ENCODE results near the gene WNK3.

The WNK3 gene

DNA sequence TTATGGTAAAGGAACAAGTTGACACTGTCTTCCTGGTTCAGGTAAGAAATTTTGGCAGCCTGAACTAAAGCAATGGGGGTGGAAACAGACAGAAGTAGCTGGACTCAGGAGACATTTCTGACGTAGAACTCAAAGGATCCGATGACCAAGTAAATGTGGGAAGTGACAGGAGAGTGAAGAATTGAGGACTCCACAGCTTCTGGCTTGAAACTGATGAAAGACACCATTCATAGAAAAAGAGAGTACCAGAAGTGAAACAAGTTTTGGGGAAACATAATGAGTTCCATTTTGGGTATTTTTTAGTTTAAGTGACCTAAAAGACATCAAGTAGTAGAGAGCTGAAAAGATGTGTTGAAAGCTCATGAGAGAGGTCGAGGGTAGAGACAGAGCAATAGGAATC lies 180.5 kb downstream of the WNK3 start:
- FAIRE-seq (no peak), DNase-seq (ENCODE audit: insufficient read length, low spot score) (no peak)
- no peak for TF ChIP-seq POLR2A (IDR thresholded peaks at IDR 0.05; ENCODE audit: low read depth, low read length)
- no peak for TF ChIP-seq PAX5 (IDR thresholded peaks at IDR 0.05; ENCODE audit: insufficient read depth, low read length, severe bottlenecking)
- TF ChIP-seq POLR2AphosphoS5 (IDR thresholded peaks at IDR 0.05; ENCODE audit: low read depth, low read length) = no peak
- no peak for TF ChIP-seq TAF1 (IDR thresholded peaks at IDR 0.05; ENCODE audit: low read depth, low read length)
- TF ChIP-seq SPI1 (IDR thresholded peaks at IDR 0.05; ENCODE audit: low read depth, low read length) = no peak
- no peak for TF ChIP-seq POU2F2 (IDR thresholded peaks at IDR 0.05; ENCODE audit: low read depth, low read length)

DNA sequence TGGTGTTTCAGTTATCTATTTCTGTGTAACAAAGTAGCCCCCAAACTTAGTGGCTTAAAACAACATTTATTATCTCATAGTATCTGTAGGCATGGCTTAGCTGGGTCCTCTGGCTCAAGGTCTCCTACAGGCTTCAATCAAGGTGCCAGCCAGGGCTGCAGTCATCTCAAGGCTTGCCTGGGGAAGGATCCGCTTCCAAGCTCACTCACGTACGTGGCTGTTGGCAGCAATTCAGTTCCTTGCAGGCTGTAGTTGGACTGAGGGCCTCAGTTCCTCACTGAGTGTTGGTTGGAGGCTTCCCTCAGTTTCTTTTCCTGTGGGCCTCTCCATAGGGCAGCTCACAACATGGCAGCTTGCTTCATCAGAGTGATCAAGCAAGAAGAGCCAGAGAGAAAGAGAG lies 184.1 kb downstream of the WNK3 start:
- TF ChIP-seq POLR2AphosphoS5 (IDR thresholded peaks at IDR 0.05; ENCODE audit: low read depth, low read length) (no peak), PAX5 (IDR thresholded peaks at IDR 0.05; ENCODE audit: insufficient read depth, low read length, severe bottlenecking) (no peak), TAF1 (IDR thresholded peaks at IDR 0.05; ENCODE audit: low read depth, low read length) (no peak), SPI1 (IDR thresholded peaks at IDR 0.05; ENCODE audit: low read depth, low read length) (no peak), POLR2A (IDR thresholded peaks at IDR 0.05; ENCODE audit: low read depth, low read length) (no peak), POU2F2 (IDR thresholded peaks at IDR 0.05; ENCODE audit: low read depth, low read length) (no peak)
- DNase-seq (ENCODE audit: insufficient read length, low spot score) (no peak), FAIRE-seq (no peak)

GRCh38 chrX:54172455-54172854 lies 185.4 kb downstream of the WNK3 start:
- no peak for FAIRE-seq
- DNase-seq (ENCODE audit: insufficient read length, low spot score) = no peak
- no peak for TF ChIP-seq TAF1 (IDR thresholded peaks at IDR 0.05; ENCODE audit: low read depth, low read length)
- no peak for TF ChIP-seq POLR2A (IDR thresholded peaks at IDR 0.05; ENCODE audit: low read depth, low read length)

- FAIRE-seq (no peak), DNase-seq (ENCODE audit: insufficient read length, low spot score) (no peak)
- TF ChIP-seq POLR2A (IDR thresholded peaks at IDR 0.05; ENCODE audit: low read depth, low read length) (no peak), POU2F2 (IDR thresholded peaks at IDR 0.05; ENCODE audit: low read depth, low read length) (no peak), PAX5 (IDR thresholded peaks at IDR 0.05; ENCODE audit: insufficient read depth, low read length, severe bottlenecking) (no peak), SPI1 (IDR thresholded peaks at IDR 0.05; ENCODE audit: low read depth, low read length) (no peak), POLR2AphosphoS5 (IDR thresholded peaks at IDR 0.05; ENCODE audit: low read depth, low read length) (no peak)
Observed at GRCh38 chrX:54171527-54172250, 186.2 kb downstream of the WNK3 start.

DNA sequence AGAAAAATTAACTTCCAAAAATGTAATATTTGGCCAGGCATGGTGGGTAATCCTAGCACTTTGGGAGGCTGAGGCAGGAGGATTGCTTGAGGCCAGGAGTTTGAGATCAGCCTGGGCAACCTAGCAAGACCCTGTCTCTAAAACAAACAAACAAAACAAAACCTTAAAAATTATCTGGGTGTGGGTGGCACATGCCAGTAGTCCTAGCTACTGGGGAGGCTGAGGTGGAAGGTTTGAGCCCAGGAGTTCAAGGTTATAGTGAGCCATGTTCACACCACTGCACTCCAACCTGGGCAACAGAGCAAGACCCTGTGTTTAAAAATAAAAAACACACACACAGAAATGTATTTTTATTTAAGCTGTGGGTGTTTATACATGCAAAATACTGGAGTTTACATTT lies 186.8 kb downstream of the WNK3 start:
- TF ChIP-seq POLR2A (IDR thresholded peaks at IDR 0.05; ENCODE audit: low read depth, low read length) (no peak), POU2F2 (IDR thresholded peaks at IDR 0.05; ENCODE audit: low read depth, low read length) (no peak), TAF1 (IDR thresholded peaks at IDR 0.05; ENCODE audit: low read depth, low read length) (no peak), PAX5 (IDR thresholded peaks at IDR 0.05; ENCODE audit: insufficient read depth, low read length, severe bottlenecking) (no peak), POLR2AphosphoS5 (IDR thresholded peaks at IDR 0.05; ENCODE audit: low read depth, low read length) (no peak), SPI1 (IDR thresholded peaks at IDR 0.05; ENCODE audit: low read depth, low read length) (no peak)
- DNase-seq (ENCODE audit: insufficient read length, low spot score) (no peak), FAIRE-seq (no peak)

DNA sequence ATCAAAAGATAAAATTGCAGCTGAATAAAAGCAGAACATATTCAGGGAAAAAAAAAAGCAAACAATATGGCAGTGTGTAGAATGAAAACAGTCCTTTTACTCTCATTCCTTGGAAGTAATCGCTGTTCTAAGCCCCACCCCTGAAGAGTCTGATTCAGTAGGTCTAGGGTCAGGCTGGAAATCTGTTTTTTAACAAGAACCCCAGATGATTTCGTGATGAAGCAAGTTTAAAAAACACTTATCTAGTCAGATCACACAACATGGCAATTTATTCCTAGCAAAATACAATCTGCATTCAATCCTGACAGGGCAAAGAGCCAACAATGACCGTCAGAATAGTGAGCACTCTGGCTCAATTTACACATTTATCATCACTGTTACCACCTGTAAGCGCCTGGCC lies 190.9 kb downstream of the WNK3 start:
- DNase-seq (ENCODE audit: insufficient read length, low spot score) (no peak), FAIRE-seq (no peak)
- TF ChIP-seq POLR2A (IDR thresholded peaks at IDR 0.05; ENCODE audit: low read depth, low read length) = no peak
- TF ChIP-seq POLR2AphosphoS5 (IDR thresholded peaks at IDR 0.05; ENCODE audit: low read depth, low read length) = no peak
- TF ChIP-seq PAX5 (IDR thresholded peaks at IDR 0.05; ENCODE audit: insufficient read depth, low read length, severe bottlenecking) = no peak
- no peak for TF ChIP-seq TAF1 (IDR thresholded peaks at IDR 0.05; ENCODE audit: low read depth, low read length)
- TF ChIP-seq SPI1 (IDR thresholded peaks at IDR 0.05; ENCODE audit: low read depth, low read length) = no peak
- no peak for TF ChIP-seq POU2F2 (IDR thresholded peaks at IDR 0.05; ENCODE audit: low read depth, low read length)

- FAIRE-seq (no peak), DNase-seq (ENCODE audit: insufficient read length, low spot score) (no peak)
- TF ChIP-seq POU2F2 (IDR thresholded peaks at IDR 0.05; ENCODE audit: low read depth, low read length) = no peak
- no peak for TF ChIP-seq PAX5 (IDR thresholded peaks at IDR 0.05; ENCODE audit: insufficient read depth, low read length, severe bottlenecking)
- TF ChIP-seq POLR2A (IDR thresholded peaks at IDR 0.05; ENCODE audit: low read depth, low read length) = no peak
- TF ChIP-seq SPI1 (IDR thresholded peaks at IDR 0.05; ENCODE audit: low read depth, low read length) = no peak
- TF ChIP-seq TAF1 (IDR thresholded peaks at IDR 0.05; ENCODE audit: low read depth, low read length) = no peak
- TF ChIP-seq POLR2AphosphoS5 (IDR thresholded peaks at IDR 0.05; ENCODE audit: low read depth, low read length) = no peak
Observed at GRCh38 chrX:54157561-54157960, 200.3 kb downstream of the WNK3 start.
